ENCODE data around the gene TPST2. TPM values are rescaled to one million over a fixed set of nuclear protein-coding genes. Genes with fewer than 3 reads are reported as not detected.

The TPST2 gene
- total RNA-seq, 1 experiment from 2014 or later, result 50.1 TPM

GRCh38 chr22:26620197-26620596 lies 30.3 kb upstream of the TPST2 start:
- H3K27ac ChIP-seq (ENCODE audit: insufficient read length, low read depth, low read length), result no peak overlapping the region
- H2BK5ac ChIP-seq (ENCODE audit: insufficient read length, low read length), result no peak overlapping the region
- H3K18ac ChIP-seq (ENCODE audit: insufficient read length, low read depth, low read length), result no peak overlapping the region
- H3K4me1 ChIP-seq (ENCODE audit: insufficient read depth, low read length), result peaks cover 20% of the 10 kb centered on the region; the same call in 1 of the 2 replicates
- no peak overlapping the region for H3K4me2 ChIP-seq (ENCODE audit: insufficient read depth, insufficient read length, low read length)
- no peak overlapping the region for H2BK120ac ChIP-seq (ENCODE audit: low read depth, low read length, poor library complexity, severe bottlenecking)
- H3K4ac ChIP-seq (ENCODE audit: low read depth, low read length), result no peak overlapping the region
- no peak overlapping the region for H3K23ac ChIP-seq (ENCODE audit: insufficient read length, low read depth, low read length)
- H3K79me2 ChIP-seq (ENCODE audit: insufficient read depth, low read length), result no peaks in the 10 kb centered on the region
- no peaks in the 10 kb centered on the region for H3K27me3 ChIP-seq (ENCODE audit: insufficient read depth, low read length)
- Mint-ChIP-seq H3K9me3 (no peaks in the 10 kb centered on the region; a peak in 1 of 5 replicates), H3K4me1 (peaks cover 37 to 51% of the 10 kb centered on the region in 2 experiments), H3K36me3 (ENCODE audit: insufficient read depth in 1 of 3, low read depth in 3 of 3) (no peaks in the 10 kb centered on the region; a peak in 1 of 7 replicates), H3K27me3 (ENCODE audit: low read depth) (peaks cover 49% of the 10 kb centered on the region), H3K4me3 (no peak overlapping the region; a peak in 1 of 5 replicates), H3K27ac (no peak overlapping the region)
- H4K20me1 ChIP-seq (ENCODE audit: control insufficient read depth, insufficient read depth, insufficient read length), result no peaks in the 10 kb centered on the region
- H3K9ac ChIP-seq (ENCODE audit: extremely low read depth, insufficient read length, low read length), result no peak overlapping the region
- no peak overlapping the region for H3K14ac ChIP-seq (ENCODE audit: insufficient read depth, low read length)
- no peak overlapping the region for H2AK5ac ChIP-seq (ENCODE audit: insufficient read length, low read length)
- no peaks in the 10 kb centered on the region for H3K9me3 ChIP-seq (ENCODE audit: control insufficient read depth, low read depth, low read length)
- H2BK12ac ChIP-seq (ENCODE audit: insufficient read length, low read depth, low read length), result no peak overlapping the region
- no peaks in the 10 kb centered on the region for H3K23me2 ChIP-seq (ENCODE audit: insufficient read length, low read depth, low read length, poor library complexity, severe bottlenecking)
- TF ChIP-seq, protein P1, sequence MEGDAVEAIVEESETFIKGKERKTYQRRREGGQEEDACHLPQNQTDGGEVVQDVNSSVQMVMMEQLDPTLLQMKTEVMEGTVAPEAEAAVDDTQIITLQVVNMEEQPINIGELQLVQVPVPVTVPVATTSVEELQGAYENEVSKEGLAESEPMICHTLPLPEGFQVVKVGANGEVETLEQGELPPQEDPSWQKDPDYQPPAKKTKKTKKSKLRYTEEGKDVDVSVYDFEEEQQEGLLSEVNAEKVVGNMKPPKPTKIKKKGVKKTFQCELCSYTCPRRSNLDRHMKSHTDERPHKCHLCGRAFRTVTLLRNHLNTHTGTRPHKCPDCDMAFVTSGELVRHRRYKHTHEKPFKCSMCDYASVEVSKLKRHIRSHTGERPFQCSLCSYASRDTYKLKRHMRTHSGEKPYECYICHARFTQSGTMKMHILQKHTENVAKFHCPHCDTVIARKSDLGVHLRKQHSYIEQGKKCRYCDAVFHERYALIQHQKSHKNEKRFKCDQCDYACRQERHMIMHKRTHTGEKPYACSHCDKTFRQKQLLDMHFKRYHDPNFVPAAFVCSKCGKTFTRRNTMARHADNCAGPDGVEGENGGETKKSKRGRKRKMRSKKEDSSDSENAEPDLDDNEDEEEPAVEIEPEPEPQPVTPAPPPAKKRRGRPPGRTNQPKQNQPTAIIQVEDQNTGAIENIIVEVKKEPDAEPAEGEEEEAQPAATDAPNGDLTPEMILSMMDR (conservative IDR thresholded peaks at IDR 0.05), result no peak
- no peak overlapping the region for H4K5ac ChIP-seq (ENCODE audit: insufficient read length, low read depth, low read length)
- H4K91ac ChIP-seq (ENCODE audit: insufficient read length, low read depth, low read length), result no peak overlapping the region
- WGBS (ENCODE audit: extremely low coverage, insufficient read length, low lambda C conversion rate), result no CpG with 5 or more reads among the region's 2 CpGs
- H2AFZ ChIP-seq (ENCODE audit: low read length), result no peak overlapping the region
- no peak overlapping the region for H4K8ac ChIP-seq (replicated peaks; ENCODE audit: insufficient read length, low read depth, low read length)
- H3T11ph ChIP-seq (ENCODE audit: low read length), result no peak overlapping the region
- H2BK20ac ChIP-seq (ENCODE audit: low read depth, low read length, poor library complexity, severe bottlenecking), result no peak overlapping the region
- DNase-seq, result no peak
- no peak overlapping the region for H3K56ac ChIP-seq (ENCODE audit: insufficient read length, low read depth, low read length)
- no peaks in the 10 kb centered on the region for H3K79me1 ChIP-seq (ENCODE audit: insufficient read depth, low read depth, low read length, poor library complexity, severe bottlenecking)
- H2BK15ac ChIP-seq (ENCODE audit: low read depth, low read length), result no peak overlapping the region

Data from H9 (cell line).